GM13977 (cell line): Measurements from ENCODE around the gene RHOU.

Experiments used
- DNase-seq: peaks from one replicate; pipeline ENCODE4 v3.0.0; 2012; ENCODE audit warnings: low spot score
- in situ Hi-C: fragments of 300-500 bp; cut with MboI; formaldehyde crosslinking; loops from one replicate; pipeline ENCODE4 v1.12.0; 2022; ENCODE audit warnings: low sequenced_read_pairs, low pct_unique_long_range_greater_than_20kb, mixed read lengths, inconsistent platforms; ENCODE audit not compliant: unreplicated experiment
- TF ChIP-seq, protein P1 (sequence below): IDR thresholded peaks from 2 replicates; pipeline ENCODE4 v1.5.1; 2012; ENCODE audit warnings: mild to moderate bottlenecking, control low read depth; ENCODE audit not compliant: insufficient read depth; ENCODE audit errors: extremely low read depth, missing control alignments

The RHOU gene

GRCh38 chr1:228743405-228743804 is 8.1 kb downstream of the RHOU start:
- DNase-seq: no peak
- in situ Hi-C loops: no loop called here
- TF ChIP-seq, protein P1, sequence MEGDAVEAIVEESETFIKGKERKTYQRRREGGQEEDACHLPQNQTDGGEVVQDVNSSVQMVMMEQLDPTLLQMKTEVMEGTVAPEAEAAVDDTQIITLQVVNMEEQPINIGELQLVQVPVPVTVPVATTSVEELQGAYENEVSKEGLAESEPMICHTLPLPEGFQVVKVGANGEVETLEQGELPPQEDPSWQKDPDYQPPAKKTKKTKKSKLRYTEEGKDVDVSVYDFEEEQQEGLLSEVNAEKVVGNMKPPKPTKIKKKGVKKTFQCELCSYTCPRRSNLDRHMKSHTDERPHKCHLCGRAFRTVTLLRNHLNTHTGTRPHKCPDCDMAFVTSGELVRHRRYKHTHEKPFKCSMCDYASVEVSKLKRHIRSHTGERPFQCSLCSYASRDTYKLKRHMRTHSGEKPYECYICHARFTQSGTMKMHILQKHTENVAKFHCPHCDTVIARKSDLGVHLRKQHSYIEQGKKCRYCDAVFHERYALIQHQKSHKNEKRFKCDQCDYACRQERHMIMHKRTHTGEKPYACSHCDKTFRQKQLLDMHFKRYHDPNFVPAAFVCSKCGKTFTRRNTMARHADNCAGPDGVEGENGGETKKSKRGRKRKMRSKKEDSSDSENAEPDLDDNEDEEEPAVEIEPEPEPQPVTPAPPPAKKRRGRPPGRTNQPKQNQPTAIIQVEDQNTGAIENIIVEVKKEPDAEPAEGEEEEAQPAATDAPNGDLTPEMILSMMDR: no peak

DNA sequence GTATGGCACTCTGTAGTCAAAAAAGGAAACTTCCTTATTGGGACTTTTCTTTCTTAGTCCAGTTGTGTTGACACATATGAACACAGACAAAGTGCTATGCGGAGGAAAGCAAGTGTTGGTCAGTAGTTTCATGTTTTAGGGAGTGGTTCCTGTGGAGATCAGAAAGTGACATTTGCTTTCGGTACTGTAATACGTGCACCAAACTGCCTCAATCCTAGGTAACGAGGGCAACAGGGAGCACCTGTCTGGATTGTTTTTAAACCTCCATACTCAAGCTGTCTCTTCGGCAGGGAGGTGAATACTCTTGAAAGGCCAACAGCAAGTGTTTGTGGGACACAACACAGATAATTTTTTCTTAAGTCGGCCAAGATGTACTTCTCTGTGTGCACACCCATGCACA is 9.1 kb downstream of the RHOU start:
- DNase-seq: no peak
- in situ Hi-C loops: no loop called here
- TF ChIP-seq, protein P1: no peak

DNA sequence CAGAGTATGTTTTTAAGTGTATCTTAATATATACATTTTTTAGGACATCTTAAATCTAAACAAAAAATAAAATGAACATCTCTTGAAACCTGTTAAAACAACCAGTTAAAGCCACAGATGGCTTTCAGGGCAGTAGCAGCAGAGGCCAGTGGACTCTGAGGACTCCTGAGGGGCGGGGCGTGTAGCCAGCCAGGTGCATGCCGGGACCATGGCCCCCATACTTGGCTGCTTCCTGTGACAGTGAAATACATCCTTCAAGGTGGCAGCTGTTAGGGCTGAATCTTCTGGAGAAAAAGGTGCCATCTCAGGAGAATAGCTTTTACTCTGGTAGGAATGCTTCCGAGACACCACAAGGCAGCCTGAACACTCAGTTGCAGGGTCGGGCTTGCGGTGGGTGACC is 9.6 kb downstream of the RHOU start:
- TF ChIP-seq, protein P1: no peak
- in situ Hi-C loops: no loop called here

GRCh38 chr1:228745497-228745896 is 10.2 kb downstream of the RHOU start:
- in situ Hi-C loops: no loop called here
- TF ChIP-seq, protein P1: no peak
- DNase-seq: no peak

More for the DNA sequence above, 9.6 kb downstream of the RHOU start:
- no peak for DNase-seq

- TF ChIP-seq, protein P1: no peak
- in situ Hi-C loops: no loop called here
- no peak for DNase-seq
Measured at GRCh38 chr1:228747301-228747935, 12.1 kb downstream of the RHOU start.

GRCh38 chr1:228748029-228748428 is 12.8 kb downstream of the RHOU start:
- TF ChIP-seq, protein P1: no peak
- no peak for DNase-seq
- in situ Hi-C loops: no loop called here
